GM19468 (cell line): ENCODE data around the gene PEPD.

Experiments
- ATAC-seq: cut with Tn5 transposase; IDR thresholded peaks from one replicate; pipeline ENCODE4 v1.9.1; 2021; ENCODE audit warnings: mild to moderate bottlenecking, moderate library complexity, moderate number of reproducible peaks; ENCODE audit not compliant: unreplicated experiment; ENCODE audit errors: extremely low read depth

PEPD gene

DNA sequence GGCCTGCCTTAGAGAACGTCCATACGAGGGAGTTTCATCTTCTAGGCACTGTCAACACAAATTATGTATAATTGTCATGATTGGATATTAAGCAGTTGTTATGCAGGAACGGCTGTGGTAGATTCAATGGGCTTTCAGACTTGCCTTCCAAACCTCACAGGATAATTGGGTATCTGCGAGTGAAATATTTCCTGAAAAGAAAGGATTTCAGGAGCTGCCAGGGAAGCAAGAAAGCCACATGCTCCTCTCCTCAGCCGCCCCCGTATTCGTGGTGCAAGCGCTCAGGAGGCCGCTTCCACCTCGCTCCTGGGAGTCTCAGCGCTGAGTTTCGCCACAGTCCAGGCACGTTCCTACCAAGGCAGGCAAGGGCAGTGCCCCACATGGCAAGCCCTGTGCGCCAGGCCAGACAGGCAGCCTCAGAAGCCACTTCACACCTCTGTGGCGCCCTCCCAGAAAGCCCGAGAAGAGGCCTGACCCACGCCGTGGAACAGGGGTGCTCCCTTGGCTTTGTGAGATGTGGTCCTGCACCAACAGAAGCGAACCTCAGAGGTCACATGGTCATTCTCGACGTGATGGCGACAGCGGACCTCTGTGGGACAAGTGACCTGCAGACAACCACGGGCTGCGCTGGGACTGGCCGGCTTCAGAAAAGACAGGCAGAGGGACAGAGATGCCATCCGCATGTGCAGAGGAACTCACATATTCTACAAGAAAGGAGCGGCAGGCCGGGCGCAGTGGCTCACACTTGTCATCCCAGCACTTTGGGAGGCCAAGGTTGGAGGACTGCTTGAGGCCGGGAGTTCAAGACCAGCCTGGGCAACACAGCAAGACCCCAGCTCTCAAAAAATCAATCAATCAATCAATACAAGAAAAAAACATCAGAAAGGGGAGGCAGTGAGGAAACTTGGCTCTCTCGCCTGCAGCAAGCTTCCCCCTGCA is 106.7 kb downstream of the PEPD start:
- no peak for ATAC-seq

DNA sequence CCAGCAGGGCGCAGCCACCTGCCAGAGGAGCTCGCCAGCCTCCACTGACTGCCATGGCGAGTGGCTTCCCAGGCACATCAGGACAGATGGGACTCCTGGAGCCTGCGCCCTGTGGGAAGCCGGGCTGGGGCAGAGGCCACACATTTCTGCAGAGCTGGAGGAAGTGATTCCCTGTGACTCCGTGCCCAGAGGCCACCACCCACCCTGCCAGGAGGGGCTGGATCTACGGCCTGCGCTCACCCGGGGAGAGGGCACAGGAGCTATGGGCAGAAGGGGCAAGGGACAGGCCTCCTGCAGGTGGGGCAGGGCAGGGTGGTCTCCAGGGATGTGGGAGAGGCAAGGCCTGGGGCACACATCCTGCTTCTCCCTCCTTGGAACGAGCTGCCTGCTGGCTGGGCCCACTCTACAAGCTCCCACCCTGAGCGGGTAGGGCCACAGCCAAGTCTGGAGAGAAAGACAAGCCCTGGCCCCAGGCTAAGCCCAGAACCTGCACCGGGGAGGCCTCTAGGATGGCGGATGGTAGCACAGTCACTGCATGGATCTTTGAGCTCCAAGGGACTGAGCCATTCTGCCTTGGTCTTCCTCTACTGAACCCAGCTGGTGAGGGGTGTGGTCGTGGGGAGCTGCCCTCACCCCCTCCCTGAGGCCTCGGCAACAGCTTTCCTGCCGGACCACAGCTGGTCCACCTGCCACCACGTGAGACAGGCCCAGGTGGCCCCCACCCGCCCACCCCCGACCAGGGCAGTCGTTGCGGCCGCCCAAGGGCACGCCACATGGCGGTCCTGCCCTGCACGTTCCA is 107.5 kb downstream of the PEPD start:
- no peak for ATAC-seq

- ATAC-seq = no peak
Measured at GRCh38 chr19:33413426-33413725, 108.2 kb downstream of the PEPD start.

GRCh38 chr19:33412601-33413425 is 108.8 kb downstream of the PEPD start:
- ATAC-seq = no peak

GRCh38 chr19:33411621-33412180 is 109.9 kb downstream of the PEPD start:
- ATAC-seq = no peak

DNA sequence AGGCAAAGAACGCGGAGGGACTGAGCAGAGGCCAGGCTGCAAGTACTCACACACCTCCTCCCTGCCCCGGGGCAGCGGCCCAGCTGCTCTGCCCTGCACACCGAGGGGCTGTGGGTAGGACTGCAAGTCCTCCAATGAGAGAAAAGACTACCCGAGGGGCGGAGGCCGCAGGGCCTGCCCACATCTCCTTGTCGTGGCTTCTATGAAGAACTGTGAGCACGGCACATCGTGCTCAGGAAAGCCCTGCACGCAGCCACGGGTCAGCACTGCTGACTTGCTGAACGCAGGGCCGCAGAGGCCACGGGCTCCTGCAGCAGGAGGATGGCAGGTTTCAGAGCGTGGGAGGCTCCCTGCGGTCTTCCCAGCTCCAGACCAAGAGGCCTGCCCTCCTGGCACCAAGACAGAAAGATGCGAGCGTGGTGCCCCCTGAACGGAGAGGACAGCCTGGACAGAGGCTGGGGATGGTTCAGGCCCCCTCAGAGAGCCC is 110.6 kb downstream of the PEPD start:
- ATAC-seq = no peak

- ATAC-seq = no peak
Measured at GRCh38 chr19:33409906-33410685, 111.5 kb downstream of the PEPD start.

DNA sequence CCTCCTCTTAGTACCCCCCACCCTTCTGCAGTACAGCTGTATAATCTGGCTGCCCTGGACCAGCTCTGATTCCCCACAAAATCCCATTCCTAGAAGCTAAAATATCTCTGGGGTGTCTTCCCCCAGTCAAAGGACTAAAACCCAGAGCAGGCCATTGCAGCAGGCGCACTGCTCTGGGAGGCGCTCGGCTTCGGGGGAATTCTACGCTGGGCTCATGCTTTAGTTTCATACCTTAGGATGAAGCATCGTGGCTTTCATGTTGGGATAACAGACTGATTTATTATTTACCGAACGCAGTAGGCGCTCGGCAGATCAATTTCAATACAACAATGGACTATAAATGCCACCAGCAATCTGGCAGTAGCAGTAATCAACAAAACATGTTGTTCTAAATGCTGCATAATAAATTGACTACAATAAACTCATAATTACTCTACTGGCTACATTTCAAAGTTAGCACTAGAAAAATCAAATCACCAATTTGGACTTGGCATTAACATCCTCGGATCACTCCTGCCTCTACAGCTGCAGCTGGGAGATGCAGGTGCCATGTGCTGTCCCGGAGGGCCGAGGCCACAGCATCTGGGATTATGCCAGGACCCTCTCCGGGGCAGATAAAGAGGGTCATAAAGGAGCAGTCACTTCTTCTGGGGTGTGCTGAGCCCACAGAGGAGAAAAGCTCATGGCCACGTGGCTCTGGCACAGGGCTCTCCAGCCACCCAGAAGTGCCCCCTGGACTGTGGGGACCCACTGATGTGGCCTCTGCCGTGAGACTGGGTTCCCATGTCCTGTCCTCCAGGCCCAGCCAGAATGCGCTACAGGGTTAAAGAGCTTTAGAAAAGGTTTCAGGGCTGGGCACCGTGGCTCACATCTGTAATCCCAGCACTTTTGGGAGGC is 112.8 kb downstream of the PEPD start:
- no peak for ATAC-seq

DNA sequence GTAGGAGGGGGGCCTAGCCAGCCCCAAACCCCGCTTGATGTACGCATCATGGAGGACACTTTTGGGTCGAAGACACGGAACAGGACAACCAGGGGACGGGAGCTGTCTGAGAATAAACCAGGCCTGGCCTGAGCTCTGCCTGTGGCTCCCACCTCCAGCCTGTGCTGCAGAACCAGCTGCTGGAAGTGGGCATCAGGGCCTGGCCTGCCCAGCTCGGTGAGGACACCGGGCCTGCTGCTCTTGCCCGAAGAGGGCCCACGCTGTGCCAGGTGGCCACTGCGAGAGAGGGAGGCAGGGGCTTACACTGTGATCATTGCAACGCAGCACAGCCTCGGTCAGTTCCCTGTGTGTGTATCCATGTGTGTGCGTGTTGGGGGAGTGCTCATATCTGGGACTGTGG is 113.5 kb downstream of the PEPD start:
- no peak for ATAC-seq

- ATAC-seq = no peak
Measured at GRCh38 chr19:33407716-33408115, 113.9 kb downstream of the PEPD start.

GRCh38 chr19:33407140-33407551 is 114.4 kb downstream of the PEPD start:
- ATAC-seq = no peak

GRCh38 chr19:33406521-33407139 is 115.0 kb downstream of the PEPD start:
- ATAC-seq = no peak

DNA sequence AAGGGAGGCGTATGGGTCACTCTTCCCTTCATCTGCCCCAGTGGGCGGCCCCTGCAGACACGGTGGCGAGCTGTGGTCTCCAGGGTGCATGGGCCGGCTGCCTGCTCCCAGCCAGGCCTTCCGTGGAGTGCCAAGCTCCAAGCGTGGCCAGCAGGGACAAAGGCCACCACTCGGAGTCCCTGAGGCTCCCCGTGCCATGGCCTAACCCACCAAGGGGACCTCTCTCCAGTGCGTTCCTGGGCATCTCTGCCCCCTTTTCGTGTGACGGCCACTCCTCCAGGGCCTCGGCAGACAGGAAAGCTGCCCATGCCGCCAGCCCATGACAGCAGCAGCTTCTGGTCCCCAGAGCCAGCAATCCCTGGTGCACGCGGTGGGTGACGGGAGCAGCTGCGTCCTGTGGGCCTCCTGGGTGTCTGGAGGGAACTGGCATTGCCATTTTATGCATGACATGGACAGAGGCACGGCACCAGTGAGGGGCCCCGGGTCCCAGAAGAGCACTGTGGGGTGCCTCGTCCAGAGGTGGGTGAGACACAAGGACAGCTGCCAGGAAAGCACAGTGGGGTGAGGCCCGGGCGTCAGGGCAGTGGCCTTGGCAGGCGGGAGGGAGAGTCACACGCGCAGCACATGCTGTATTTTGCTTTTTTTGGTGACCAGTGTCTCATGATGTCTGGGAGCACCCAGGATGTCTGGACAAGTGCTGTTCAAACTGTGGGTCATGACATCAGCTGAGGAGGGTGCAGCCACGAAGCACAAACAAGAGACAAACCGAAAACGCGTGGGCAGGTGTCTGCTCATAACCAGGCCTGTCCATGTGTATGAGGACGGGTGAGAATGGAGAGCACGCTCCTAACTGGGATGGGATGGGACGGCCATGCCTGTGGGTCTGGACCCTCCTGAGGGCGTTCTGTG is 115.8 kb downstream of the PEPD start:
- no peak for ATAC-seq

DNA sequence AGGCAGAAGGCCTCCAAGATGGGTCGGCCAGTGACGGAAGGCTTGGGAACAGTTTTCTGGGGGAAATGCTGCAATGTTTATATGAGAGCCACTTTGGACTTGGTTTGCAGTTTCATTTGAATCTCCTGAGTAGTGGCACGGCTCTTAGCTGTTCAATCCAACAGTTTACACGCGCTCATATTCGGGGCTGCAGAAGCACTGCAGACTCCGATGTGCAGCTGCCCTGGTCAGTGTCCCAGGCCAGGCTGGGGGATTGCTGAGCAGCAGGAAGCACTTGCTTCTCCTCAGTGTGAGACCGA is 116.4 kb downstream of the PEPD start:
- ATAC-seq = no peak

DNA sequence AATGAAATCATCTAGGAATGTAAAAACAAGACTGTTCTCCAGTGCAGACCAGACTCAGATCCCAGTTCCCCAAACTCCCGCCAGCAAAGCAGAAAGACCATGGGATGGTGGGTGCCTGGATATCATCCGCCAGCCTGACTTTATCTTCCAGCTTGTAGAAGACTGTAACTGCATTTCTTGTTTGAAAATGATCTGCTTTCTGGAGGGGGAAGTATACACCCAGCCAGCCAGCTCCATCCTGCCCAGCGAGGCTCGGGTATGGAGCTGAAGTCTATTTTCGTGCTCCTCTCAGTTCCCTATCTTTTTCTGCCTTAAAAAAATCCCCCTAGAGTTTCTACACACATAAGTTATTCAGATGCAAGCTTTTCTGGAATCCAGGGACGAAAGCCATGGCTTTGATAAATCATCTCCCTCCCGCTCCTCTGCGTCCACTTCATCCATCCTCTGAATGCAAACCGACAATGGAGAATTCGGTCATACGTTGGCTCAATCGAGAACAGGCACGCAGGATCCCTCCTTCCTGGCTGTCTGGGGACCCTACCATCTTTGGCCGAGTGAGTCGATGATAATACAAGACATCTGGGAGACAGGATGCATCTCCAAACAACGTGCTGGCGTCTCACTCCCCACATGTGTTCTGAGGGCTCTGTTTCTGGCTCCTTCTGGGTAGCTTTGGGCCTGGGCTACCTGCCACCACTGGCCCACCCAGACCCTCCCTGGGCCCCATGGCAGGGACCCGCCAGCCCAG is 116.9 kb downstream of the PEPD start:
- no peak for ATAC-seq

- ATAC-seq = no peak
Measured at GRCh38 chr19:33403973-33404304, 117.7 kb downstream of the PEPD start.
